GM19099 (cell line): Measurements from ENCODE around the gene GTF2A1L.

Source experiments
- POLR2A ChIP-seq: IDR thresholded peaks from 3 replicates; pipeline ENCODE4 v1.6.1; 2011; ENCODE audit warnings: low read depth; ENCODE audit not compliant: insufficient read length; ENCODE audit errors: extremely low read depth

The GTF2A1L gene, protein sequence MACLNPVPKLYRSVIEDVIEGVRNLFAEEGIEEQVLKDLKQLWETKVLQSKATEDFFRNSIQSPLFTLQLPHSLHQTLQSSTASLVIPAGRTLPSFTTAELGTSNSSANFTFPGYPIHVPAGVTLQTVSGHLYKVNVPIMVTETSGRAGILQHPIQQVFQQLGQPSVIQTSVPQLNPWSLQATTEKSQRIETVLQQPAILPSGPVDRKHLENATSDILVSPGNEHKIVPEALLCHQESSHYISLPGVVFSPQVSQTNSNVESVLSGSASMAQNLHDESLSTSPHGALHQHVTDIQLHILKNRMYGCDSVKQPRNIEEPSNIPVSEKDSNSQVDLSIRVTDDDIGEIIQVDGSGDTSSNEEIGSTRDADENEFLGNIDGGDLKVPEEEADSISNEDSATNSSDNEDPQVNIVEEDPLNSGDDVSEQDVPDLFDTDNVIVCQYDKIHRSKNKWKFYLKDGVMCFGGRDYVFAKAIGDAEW

DNA sequence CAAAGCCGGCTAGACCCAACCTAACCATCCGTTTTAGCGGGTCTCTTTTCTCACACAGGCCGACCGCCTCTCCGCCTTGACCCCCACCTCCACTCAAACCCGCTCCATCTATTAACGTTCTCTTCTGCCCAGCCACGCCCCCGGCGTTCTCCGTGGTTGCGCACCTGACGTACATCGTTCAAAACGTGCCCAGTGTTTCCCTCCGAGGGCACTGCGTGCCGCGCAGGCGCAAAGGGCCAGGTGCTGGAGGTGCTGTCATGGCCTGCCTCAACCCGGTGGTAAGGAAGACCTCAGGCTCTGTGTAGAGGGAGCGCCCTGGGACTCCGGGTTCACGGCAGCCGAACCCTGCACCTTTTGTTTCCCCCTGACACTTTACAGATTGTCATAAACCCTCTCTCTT is at the start of gene GTF2A1L:
Gene GTF2A1L, plus strand, starts transcription at position 239 of the 400 bp plus-strand sequence. Its CDS starts 19 bp downstream, at position 258.
- no peak for TF ChIP-seq POLR2A

DNA sequence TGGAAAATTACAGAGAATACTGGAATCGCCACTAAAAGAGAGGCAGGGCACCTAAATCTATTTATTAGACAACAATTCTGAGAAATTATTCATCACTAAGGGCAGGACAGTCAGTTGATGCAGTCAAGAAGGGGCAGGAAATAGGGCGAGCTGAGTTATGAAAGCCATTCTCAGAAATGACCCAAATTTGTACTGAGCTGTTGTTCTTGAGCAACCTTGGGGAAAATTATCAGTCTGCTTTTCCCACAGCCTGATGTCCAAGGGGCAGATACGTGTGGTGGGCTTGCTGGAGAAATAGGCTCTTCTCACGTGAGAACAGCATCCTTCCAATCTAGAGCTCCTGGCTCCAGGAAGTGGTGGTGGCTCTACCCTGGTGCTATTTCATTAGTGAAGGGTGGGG is 49.1 kb upstream of the GTF2A1L start:
- no peak for TF ChIP-seq POLR2A

DNA sequence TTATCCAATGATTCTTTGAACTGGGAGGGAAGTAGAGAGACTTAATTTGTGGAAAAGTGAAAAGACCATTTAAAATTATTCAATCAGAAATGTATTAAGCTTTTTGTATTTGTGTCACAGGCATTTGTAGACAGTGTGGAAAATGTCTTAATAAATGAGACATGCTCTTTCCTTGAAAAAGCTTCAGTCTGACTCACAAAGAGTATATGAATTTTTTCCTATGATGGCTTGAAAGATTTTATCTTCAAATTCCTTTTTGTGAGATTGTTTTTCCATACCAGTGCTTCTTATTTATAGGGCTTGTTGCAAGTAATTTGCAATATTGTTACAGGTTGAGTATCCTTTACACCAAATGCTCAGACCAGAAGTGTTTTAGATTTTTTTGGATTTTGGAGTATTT is 48.2 kb upstream of the GTF2A1L start:
- no peak for TF ChIP-seq POLR2A

DNA sequence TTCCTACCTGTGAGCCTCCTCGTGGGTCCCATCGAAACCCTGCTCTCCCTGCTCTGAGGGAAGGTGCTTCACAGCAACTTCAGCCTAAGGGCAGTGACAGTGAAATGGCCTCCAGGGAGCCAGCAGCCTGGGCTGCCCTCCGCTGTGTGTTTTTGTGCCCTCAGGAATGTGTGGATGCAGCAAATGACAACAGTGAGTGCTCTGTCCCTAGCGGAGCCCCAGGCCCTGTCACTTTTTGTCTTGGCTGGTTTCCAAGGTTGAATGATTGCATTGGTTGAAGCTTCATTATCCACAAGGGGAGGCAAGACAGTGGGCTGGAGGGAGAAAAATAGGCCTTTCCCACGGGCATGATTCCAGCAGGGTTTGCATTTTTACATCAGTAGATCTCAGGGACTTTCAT is 44.8 kb upstream of the GTF2A1L start:
- no peak for TF ChIP-seq POLR2A

DNA sequence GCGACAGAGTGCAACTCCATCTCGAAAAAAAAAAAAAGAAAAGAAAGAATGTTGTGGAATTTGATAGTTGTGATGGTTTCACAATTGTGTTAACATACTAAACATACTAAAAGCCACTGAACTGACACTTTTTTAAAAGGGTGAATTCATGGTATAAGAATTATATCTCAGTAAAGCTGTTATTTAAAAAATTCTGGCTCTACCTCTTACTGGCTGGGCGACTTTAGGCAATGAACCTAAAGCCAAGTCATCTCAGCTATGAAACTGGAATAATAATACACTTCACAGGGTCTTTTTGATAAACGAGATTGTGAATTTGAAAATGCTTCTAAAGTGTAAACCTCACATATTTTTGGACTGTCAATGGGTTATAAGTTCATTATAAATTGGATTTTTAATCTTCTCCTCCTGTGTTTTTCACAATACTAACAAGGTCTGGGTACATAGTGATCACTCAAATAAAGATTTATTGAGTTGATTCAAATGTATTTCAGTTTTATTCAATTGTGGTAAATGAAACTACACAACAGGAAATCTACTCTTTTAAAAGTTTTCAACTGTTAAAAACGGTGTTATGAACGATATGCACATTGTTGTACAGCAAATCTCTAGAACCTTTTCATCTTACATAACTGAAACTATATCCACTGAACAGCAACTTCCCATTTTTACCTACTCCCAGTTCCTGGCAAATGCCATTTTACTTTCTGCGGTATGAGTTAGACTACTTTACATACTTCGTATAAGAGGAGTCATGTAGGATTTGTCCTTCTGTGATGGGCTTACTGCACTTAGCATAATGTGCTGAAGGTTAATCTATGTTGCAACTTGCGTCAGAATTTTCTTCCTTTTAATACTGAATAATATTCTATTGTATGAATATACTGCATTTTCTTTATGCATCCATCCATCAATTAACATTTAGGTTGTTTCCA is 43.0 kb upstream of the GTF2A1L start:
- no peak for TF ChIP-seq POLR2A

DNA sequence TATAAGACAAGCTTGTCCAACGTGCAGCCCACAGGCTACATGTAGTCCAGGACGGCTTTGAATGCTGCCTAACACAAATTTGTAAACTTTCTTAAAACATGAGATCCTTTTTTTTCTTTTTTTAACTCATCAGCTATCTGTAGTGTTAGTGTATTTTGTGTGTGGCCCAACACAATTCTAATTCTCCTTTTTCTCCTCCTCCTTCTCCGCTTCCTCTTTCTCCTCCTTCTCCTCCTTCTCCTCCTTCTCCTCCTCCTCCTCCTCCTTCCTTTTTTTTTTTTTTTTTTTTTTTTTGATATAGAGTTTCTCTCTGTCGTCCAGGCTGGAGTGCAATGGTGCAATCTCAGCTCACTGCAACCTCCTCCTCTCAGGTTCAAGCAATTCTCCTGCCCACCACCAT is 39.3 kb upstream of the GTF2A1L start:
- no peak for TF ChIP-seq POLR2A

DNA sequence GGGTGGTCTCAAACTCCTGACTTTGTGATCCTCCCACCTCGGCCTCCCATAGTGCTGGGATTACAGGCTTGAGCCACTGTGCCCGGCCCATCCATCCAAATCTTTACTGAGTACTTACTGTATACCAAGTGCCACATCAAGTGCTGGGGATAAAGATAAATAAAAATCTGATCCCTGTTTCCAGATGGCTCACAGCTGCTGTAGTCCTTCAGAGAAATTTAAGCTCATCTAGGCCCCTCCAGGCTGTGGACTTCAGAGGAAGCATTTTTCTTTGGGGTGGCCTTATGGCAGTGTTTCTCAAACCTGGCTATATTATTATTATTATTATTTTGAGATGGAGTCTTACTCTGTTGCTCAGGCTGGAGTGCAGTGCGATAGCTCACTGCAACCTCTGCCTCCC is 33.7 kb upstream of the GTF2A1L start:
- TF ChIP-seq POLR2A = no peak

DNA sequence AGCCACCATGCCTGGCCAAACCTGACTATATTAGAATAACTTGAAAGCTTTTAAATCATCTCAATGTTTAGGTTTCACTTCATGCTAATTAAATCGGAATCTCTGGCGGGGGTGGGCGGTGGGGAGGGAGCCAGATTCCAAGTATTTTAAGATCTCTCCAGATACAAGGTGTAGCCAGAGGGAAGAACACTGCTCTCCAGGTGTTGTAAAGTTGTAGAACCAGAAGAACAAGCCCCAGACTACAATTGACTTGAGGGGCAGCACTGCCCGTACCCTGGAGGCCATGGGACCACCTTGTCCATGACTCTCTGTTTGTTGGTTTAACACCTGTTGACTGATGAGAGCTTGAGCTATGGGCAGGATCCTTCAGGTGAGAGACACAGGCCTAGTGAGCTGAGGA is 33.1 kb upstream of the GTF2A1L start:
- TF ChIP-seq POLR2A = no peak

DNA sequence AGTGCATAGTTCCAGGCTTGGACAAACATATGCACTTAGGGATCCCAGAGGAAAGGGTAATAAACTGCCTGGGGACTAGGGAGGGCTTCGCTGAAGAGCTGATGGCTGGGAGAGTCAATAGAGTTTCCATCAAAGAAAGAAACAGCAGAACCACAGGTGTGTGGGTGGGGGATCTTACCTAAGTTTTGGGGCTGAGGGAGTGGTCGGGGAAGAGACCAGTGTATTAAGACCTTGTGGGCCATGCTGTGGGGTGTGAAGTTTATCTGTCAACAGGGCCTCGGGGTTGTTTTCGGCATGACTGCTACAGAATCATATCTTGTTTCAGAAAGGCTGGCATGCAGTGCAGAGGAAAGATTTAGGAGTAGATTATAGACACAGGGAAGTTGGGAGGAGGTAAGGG is 31.2 kb upstream of the GTF2A1L start:
- no peak for TF ChIP-seq POLR2A

DNA sequence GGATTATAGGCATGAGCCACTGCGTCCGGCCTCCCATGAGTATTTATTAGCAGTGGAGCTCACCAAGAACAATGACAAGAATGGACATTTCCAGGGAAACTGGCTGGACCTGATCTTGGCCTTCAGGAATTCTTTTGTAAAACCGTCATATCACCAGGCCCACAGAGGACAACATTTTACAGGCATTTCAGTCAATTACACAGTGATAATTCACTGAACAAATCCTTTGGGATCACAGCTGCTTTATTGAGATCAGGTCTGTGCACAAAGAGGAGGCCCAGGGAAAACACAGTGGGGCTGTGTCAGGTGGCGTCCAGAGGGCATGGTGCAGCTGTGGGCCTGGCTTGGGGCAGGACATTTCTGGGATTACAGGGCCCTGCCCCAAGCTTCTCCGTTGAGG is 30.1 kb upstream of the GTF2A1L start:
- TF ChIP-seq POLR2A = no peak

DNA sequence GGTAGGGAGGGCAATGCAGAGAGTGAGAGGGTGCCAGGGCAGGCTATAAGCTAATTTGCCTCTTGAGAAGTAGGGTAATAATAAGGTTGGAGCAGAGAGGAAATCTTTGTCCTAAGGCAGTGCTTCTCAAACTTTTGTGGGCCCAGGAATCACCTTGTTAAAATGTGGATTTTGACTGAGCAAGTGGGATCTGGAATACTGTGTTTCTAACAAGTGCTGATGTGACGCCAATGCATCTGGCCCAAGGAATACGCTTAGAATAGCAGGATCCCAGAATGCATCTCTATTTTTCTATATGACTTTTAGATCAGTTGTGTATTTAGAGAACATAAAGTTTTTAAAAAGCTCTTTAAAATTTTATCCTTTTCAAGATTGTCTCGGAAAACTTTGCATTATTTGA is 29.7 kb upstream of the GTF2A1L start:
- no peak for TF ChIP-seq POLR2A

DNA sequence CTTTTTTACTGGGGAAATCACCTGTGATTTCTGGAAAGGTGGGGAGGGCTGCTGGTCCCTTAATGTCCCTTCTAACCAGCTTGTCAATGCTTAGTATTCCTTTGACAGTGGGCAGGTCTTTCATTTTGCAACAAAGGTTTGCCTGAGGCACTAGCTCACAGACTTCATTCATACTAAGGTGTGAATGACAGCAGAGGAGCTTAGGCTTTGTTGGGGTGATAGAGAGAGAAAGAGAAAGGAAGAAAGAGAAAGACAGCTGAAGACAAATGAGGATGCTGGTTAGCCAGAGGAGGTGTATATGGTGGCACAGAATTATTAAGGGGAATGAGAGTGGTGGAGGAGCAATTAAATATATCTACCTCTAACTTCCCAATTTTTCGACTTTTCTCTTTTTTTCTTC is 28.9 kb upstream of the GTF2A1L start:
- TF ChIP-seq POLR2A = no peak

DNA sequence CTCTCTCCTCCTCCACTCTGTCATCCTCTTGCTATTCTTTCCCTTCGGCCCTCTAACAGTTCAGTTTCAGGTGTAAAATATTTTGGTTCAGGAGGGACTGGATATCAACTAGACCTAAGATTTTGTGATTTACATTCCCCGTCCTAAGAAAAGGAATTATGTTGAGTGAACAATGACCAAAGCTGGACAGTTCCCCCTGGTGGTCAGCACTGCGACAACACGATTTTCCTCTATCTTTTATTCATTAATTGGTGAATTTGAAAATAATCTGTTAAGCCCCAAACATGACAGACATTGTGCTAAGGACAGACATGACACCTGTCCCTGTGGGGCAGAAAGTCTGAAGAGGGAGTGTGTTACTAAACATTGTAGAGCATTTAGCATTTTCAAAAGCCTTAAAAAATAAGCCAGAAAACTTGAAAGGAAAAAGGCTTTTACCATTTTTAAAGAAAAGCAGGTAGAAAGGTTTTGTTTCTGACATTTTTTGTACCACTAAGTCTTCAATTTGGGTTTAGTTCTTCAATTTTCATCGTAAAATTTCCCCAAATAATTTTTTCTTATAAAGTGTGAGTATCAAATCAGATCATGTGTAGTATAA is 28.4 kb upstream of the GTF2A1L start:
- TF ChIP-seq POLR2A = no peak

DNA sequence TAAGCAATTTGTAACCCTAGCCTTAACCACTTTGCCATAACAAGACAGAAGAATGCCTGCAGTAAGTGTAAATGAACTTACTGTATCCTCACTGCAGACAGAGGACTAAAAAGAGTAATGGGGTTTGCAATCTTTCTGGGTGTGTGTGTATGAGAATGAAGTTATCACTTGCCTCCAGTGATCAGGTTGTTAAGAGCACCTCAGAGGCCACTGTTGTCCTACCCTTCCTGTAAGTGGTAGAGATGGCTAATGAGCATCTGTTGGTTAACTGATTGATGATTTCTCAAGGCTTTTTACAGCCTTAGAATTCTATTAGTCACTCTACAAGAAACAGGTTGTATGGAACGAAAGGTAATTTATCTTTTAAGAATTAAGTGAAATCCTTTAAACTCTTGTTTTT is 27.6 kb upstream of the GTF2A1L start:
- no peak for TF ChIP-seq POLR2A

DNA sequence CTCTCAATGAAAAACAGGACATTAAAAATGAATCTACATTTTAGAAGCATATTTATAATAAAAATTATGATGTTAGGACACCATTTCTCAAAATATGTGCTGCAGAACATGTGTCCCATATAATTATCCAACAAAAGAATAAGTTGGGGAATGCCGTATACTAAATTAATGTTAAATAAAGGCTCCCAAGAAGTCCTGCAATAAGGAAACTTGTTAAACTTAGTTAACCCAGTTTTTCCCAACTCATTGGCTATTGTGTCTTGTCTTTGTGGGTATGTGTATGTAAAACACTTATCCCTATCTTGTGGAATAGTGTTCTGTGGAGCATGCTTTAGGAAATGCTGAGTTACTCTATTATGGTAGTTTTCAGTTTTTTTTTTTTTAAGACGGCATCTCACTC is 25.6 kb upstream of the GTF2A1L start:
- TF ChIP-seq POLR2A = no peak
